H1 (cell line): ENCODE results near the gene CLDN3. TPM values are rescaled to one million over a fixed set of nuclear protein-coding genes. Genes with fewer than 3 reads are reported as not detected.

Experiments
- CHD2 ChIP-seq: IDR thresholded peaks from 2 replicates; pipeline ENCODE4 v1.6.1; 2012; ENCODE audit warnings: low read length, improper control_type of control experiment
- EZH2 ChIP-seq: fragments of 200-600 bp; sonication (generic); IDR thresholded peaks from 2 replicates; pipeline ENCODE4 v1.7.1; 2012; ENCODE audit warnings: low read depth, mild to moderate bottlenecking, moderate library complexity, low read length, inconsistent platforms; ENCODE audit not compliant: severe bottlenecking
- POLR2AphosphoS5 ChIP-seq: IDR thresholded peaks from 2 replicates; pipeline ENCODE4 v1.6.1; 2011; ENCODE audit warnings: low read depth, low read length
- SP2 ChIP-seq: IDR thresholded peaks from 2 replicates; pipeline ENCODE4 v1.6.1; 2012; ENCODE audit warnings: mild to moderate bottlenecking, low read length, inconsistent platforms
- polyA plus RNA-seq, 7 experiments: library from polyadenylated mRNA; depleted of rRNA in 3 of 7; stranded (reverse) in 5 of 7; unstranded in 2 of 7; fragments of >200 nt in 5 of 7; fragments of 200-250 nt in 2 of 7; gene quantifications; 1 replicate in 5 of 7; 2 replicates in 1 of 7; 4 replicates in 1 of 7; pipeline versions ENCODE4 v1.2.1 to v1.2.3, GENCODE V29; 2011 to 2013; ENCODE audit warnings: missing spikeins in 2 of 7, mixed read lengths in 2 of 7
- total RNA-seq: library from RNA; stranded (reverse); fragmentation: NEBNext Ultra II Directional; extraction: Animal tissue kit (Norgen Biotek cat#: 25700); gene quantifications from 2 replicates; pipeline ENCODE4 v1.2.1, GENCODE V29; 2021
- TF ChIP-seq, protein P1 (sequence below): IDR thresholded peaks from 2 replicates; pipeline ENCODE4 v1.6.1; 2012; ENCODE audit warnings: inconsistent platforms
- TF ChIP-seq, protein P2 (sequence below): IDR thresholded peaks from 2 replicates; pipeline ENCODE4 v1.6.1; 2011; ENCODE audit warnings: low read length, improper control_type of control experiment
- TF ChIP-seq, protein P3 (sequence below): fragments of 300-600 bp; sonication (generic); IDR thresholded peaks from 2 replicates; pipeline ENCODE4 v1.7.1; 2012; ENCODE audit warnings: low read length, moderate library complexity, mild to moderate bottlenecking, inconsistent platforms; ENCODE audit not compliant: insufficient replicate concordance

The CLDN3 gene
- total and polyA plus RNA-seq, 2 of the 8 experiments (the other 6 are each of a cell fraction or from before 2014, with no cell fraction given), result 19.1 to 65.2 TPM

DNA sequence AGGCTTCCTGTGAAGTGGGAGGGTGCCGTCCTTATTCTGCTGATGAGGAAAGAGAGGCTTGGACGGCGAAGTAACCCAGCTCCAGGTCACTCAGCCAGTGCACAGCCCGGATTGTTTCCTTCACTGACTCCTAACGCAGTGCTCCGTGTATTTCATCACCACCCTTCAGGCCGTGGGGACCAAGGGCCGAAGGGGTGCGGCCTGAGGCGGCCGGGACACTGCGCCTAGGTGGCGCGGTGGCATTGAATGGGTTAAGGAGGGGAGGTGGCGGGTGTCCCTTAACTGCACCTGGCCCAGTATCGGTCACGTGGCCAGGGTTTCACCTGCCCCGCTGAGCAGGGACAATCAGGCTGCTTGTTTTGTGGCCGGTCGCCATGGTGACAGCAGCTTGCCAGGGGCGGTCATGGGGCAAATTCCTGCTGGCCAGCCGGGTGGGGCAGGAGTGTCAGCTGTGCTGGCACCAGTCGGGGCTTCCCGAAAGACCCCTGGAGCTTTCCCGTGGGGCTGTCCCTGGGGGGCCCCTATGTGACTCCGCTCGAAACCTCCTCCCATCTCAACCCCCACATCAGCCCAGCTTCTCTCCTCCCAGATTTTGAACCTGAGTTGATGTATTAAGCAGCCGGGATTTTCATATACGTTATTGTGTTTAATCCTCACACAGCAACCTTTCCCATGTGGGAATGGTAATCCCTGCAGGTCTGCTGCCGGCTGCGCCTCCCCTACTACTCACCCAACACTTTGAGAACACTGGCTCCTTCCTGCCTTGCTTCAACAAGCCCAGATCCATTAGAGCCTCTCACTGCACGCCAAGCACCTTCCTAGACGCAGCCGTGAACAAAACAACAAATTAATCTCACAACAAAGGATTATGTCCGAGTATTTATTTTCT is 27.1 kb downstream of the CLDN3 start (continued):
- TF ChIP-seq POLR2AphosphoS5 (peak; percentile 88), EZH2 (no peak), CHD2 (peak; percentile 91), SP2 (no peak)
- TF ChIP-seq, protein P1, sequence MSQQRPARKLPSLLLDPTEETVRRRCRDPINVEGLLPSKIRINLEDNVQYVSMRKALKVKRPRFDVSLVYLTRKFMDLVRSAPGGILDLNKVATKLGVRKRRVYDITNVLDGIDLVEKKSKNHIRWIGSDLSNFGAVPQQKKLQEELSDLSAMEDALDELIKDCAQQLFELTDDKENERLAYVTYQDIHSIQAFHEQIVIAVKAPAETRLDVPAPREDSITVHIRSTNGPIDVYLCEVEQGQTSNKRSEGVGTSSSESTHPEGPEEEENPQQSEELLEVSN, result peak; percentile 5
- TF ChIP-seq, protein P2, sequence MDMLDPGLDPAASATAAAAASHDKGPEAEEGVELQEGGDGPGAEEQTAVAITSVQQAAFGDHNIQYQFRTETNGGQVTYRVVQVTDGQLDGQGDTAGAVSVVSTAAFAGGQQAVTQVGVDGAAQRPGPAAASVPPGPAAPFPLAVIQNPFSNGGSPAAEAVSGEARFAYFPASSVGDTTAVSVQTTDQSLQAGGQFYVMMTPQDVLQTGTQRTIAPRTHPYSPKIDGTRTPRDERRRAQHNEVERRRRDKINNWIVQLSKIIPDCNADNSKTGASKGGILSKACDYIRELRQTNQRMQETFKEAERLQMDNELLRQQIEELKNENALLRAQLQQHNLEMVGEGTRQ, result peak; percentile 96
- TF ChIP-seq, protein P3, sequence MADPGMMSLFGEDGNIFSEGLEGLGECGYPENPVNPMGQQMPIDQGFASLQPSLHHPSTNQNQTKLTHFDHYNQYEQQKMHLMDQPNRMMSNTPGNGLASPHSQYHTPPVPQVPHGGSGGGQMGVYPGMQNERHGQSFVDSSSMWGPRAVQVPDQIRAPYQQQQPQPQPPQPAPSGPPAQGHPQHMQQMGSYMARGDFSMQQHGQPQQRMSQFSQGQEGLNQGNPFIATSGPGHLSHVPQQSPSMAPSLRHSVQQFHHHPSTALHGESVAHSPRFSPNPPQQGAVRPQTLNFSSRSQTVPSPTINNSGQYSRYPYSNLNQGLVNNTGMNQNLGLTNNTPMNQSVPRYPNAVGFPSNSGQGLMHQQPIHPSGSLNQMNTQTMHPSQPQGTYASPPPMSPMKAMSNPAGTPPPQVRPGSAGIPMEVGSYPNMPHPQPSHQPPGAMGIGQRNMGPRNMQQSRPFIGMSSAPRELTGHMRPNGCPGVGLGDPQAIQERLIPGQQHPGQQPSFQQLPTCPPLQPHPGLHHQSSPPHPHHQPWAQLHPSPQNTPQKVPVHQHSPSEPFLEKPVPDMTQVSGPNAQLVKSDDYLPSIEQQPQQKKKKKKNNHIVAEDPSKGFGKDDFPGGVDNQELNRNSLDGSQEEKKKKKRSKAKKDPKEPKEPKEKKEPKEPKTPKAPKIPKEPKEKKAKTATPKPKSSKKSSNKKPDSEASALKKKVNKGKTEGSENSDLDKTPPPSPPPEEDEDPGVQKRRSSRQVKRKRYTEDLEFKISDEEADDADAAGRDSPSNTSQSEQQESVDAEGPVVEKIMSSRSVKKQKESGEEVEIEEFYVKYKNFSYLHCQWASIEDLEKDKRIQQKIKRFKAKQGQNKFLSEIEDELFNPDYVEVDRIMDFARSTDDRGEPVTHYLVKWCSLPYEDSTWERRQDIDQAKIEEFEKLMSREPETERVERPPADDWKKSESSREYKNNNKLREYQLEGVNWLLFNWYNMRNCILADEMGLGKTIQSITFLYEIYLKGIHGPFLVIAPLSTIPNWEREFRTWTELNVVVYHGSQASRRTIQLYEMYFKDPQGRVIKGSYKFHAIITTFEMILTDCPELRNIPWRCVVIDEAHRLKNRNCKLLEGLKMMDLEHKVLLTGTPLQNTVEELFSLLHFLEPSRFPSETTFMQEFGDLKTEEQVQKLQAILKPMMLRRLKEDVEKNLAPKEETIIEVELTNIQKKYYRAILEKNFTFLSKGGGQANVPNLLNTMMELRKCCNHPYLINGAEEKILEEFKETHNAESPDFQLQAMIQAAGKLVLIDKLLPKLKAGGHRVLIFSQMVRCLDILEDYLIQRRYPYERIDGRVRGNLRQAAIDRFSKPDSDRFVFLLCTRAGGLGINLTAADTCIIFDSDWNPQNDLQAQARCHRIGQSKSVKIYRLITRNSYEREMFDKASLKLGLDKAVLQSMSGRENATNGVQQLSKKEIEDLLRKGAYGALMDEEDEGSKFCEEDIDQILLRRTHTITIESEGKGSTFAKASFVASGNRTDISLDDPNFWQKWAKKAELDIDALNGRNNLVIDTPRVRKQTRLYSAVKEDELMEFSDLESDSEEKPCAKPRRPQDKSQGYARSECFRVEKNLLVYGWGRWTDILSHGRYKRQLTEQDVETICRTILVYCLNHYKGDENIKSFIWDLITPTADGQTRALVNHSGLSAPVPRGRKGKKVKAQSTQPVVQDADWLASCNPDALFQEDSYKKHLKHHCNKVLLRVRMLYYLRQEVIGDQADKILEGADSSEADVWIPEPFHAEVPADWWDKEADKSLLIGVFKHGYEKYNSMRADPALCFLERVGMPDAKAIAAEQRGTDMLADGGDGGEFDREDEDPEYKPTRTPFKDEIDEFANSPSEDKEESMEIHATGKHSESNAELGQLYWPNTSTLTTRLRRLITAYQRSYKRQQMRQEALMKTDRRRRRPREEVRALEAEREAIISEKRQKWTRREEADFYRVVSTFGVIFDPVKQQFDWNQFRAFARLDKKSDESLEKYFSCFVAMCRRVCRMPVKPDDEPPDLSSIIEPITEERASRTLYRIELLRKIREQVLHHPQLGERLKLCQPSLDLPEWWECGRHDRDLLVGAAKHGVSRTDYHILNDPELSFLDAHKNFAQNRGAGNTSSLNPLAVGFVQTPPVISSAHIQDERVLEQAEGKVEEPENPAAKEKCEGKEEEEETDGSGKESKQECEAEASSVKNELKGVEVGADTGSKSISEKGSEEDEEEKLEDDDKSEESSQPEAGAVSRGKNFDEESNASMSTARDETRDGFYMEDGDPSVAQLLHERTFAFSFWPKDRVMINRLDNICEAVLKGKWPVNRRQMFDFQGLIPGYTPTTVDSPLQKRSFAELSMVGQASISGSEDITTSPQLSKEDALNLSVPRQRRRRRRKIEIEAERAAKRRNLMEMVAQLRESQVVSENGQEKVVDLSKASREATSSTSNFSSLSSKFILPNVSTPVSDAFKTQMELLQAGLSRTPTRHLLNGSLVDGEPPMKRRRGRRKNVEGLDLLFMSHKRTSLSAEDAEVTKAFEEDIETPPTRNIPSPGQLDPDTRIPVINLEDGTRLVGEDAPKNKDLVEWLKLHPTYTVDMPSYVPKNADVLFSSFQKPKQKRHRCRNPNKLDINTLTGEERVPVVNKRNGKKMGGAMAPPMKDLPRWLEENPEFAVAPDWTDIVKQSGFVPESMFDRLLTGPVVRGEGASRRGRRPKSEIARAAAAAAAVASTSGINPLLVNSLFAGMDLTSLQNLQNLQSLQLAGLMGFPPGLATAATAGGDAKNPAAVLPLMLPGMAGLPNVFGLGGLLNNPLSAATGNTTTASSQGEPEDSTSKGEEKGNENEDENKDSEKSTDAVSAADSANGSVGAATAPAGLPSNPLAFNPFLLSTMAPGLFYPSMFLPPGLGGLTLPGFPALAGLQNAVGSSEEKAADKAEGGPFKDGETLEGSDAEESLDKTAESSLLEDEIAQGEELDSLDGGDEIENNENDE, result no peak
